NCI-H2227 treated with DMSO at 0.1 percent for 48 hours (cell line): Measurements from ENCODE around the gene DGCR8.

Experiments
- DNase-seq: peaks from one replicate; lab custom pipeline; 2025; lab: John Stamatoyannopoulos, UW

DGCR8 gene

GRCh38 chr22:20052309-20053259 lies 27.5 kb upstream of the DGCR8 start:
- no peak for DNase-seq

- DNase-seq, result no peak
Observed at GRCh38 chr22:20053407-20054033, 26.5 kb upstream of the DGCR8 start.

DNA sequence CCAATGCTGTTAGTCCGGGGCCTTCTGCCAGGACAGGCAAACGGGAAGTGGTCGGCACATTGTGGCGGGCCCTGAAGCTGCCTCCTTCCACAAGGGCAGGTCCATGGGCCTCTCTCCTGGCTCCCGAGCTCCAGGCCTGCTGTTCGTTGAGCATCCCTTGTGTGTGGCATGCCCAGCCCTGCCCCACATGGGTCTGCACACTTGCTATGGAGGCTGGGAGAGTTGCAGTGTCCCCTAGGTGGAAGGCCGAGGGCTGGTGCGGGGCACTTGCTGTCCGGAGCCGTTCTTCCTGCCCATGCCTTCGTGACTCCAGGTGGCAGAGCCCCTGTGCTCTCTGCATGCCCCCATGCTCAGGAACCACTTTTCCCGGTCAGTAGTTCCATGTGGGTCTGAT lies 26.0 kb upstream of the DGCR8 start:
- DNase-seq, result no peak

- DNase-seq, result no peak
Observed at GRCh38 chr22:20054485-20054884, 25.6 kb upstream of the DGCR8 start.

DNA sequence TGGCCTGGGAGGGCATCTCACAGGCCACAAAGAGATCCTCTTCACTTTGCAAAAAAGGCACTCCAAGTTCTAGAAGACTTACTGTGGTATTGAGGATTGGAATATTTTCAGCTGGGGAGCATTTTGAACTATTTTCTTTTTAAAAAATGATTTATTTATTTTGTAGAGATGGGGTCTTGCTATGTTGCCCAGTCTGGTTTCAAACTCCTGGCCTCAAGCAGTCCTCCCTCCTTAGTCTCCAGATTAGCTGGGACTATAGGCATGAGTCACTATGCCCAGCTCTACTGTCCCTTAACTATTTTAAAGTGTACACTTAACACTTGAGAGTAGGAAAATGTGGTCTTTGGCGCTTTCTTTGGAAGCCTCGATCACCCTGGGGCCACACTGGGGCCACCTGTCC lies 24.9 kb upstream of the DGCR8 start:
- no peak for DNase-seq

DNA sequence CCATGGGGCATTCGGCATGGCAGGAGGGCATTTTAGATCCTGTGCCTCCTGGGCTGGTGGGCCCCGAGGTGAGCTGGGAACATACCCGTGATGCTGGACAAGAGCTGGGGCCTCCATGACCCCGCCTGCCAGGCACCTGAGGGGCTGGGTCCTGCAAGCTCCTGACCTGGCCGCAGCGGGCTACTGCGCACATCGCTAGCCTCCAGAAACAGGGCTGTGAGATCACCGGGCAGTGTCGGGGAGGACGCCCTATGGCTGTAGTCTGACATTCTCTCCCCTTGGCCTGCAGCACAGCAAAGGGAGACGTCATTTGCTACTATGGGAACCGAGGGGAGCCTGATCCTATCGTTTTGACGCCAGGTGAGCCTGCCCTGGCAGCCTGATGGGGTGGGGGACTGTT lies 24.4 kb upstream of the DGCR8 start:
- DNase-seq, result no peak

GRCh38 chr22:20056161-20056560 lies 23.9 kb upstream of the DGCR8 start:
- no peak for DNase-seq

DNA sequence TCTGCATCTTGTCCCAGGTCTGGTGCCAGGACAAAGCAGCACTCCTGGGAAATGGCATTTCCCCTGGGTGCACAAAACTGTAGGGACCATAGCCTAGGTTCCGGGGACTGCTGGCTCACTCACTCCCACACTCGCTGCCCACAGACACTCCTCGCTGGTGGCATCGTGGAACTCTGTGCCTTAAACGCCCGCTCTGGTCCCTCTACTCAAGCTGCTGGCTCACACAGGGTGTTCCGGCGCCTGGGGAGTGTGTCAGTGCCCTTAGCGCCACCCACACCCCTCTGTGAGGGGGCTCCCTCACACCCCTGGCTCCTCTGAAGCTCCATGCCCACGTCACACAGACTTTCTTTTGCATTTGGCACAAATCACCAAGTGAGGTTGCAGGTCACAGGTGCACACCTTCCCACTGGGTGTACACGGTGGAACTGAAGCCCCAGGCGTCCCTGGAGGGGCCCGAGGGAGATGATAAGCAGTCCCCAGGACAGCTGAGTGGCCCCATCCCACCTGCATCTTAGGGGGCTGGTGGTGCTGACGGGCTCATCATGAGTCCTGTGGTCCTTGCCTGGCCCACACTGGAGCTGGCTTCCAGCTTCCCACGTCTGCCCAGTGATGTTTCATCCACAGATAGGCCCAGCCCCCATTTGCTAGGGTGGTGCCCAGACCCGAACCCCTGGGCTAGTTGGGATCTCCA lies 23.2 kb upstream of the DGCR8 start:
- no peak for DNase-seq

DNA sequence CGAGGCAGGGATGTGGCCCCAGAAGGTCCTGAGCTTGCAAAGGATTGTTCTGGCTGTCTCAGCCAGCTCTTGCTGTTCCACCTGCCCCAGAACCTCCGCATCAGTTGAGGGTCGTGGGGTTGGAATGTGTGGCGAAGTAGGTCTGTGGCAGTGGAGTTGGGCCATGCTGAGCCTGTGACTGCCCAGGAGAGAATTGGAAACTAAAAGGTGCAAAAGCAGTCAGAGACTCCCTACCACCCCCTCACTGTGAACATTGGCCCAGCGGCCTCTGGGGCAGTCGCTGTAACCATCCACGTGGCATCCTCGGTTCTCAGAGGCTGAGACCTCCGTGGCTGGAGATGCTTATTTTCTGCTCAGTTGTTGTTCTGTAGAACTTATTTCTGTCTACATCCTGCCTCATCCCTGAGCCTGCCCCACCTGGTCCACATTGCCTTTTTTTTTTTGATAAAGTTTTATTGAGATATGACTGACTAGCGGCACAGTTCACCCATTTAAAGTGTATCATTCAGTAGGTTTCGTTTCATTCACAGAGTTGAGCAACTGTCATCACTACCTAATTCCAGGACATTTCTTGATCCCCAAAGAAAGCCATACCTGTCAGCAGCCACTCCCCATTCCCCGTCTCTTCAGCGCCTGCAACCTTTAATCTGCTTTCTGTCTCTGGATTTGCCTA lies 22.3 kb upstream of the DGCR8 start:
- DNase-seq, result no peak

- no peak for DNase-seq
Observed at GRCh38 chr22:20058989-20059770, 20.9 kb upstream of the DGCR8 start.

DNA sequence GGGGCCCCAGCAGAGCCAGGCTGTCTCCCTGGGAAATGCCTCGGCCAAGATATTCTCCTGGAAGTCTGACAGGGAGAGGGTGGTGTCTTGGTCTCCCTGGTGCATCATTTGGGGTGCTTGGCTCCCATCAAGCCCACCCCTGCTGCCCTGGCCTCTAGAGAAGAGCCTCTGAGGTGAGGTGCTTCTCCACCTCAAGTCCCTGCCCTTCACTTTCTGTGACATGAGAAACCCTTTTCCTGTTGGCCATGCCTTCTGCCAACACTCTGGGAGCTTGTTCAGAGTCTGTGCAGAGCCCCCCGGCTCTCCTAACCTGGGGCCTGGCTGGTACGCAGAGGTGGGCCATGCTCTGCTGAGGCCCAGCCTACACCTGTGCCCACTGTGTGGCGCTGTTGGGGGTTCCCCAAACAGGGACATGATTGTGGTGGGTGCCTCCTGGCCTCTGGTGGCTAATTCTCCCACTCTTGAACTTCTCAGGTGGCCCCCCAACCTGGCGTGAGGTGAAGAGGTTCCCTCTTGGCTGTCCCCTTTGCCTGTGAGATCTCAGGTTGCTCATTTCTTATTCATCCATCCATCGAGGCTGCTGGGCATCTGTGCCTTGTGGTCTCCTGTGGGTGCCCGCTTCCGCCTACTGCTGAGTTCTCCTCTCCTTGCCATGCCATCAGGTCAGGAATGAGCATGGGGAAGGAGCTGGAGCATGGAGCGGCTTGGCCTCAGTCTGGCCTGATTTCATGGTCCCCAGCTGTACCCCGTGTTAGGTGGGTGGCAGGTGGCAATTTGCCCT lies 19.2 kb upstream of the DGCR8 start:
- no peak for DNase-seq

DNA sequence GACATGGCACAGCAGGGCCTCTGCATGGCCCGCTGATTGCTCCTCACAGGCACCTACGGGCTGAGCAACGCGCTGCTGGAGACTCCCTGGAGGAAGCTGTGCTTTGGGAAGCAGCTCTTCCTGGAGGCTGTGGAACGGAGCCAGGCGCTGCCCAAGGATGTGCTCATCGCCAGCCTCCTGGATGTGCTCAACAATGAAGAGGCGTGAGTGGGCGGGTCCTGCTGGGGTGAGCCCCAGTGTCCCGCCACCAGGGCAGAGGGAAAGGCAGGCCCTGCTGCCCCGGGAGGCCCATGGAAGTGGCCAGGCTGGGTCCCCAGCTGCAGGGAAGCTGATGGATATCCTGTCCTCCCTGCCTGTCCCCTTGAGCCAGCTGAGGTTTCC lies 18.6 kb upstream of the DGCR8 start:
- DNase-seq, result no peak

- no peak for DNase-seq
Observed at GRCh38 chr22:20062043-20062765, 17.8 kb upstream of the DGCR8 start.

DNA sequence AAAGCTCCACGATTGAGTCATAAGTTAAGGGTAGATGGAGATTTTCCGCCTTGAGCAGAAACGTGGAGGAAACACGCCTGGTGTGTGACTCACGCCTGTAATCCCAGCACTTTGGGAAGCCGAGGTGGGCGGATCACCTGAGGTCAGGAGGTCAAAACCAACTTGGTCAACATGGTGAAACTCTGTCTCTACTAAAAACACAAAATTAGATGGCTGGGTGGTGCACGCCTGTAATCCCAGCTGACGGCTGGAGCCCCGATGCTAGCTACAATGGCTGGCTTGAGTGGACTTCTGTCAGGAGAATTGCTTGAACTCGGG lies 17.3 kb upstream of the DGCR8 start:
- no peak for DNase-seq

DNA sequence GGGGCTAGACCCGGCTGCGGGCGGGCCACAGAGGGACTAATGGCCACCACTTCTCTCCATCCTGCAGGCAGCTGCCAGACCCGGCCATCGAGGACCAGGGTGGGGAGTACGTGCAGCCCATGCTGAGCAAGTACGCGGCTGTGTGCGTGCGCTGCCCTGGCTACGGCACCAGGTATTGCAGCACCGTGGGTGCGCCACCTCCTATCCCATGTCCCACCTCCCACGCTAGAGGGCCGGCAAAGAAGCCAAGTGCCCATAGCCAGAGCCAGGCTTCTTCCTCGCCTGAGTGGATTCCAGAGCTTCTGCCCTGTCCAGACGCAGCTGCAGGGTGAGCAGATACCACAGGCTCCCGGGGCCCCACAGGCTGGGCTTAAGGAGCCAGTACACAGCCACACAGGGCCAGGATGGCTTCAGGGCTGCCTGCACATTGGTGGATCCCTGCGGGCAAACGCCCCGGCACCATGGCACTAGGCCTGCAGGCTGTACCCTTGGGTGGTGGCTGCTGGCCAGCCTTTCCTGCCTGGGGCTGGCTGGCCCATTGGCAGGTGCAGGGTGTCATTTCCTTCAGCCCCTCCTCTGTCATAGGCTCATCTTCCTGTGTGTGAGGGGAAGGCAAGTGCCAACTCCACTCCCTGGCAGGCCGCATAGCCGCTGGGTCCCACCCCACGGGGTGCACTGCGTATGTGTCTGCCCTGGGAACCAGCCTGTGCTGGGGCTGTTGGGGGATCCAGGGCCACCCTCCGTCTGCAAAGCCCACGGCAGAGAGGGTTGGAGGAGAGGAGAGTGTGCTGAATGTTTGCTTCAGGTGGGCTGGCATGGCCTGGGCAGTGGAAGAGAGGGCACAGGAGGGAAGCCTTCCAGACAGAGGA lies 16.5 kb upstream of the DGCR8 start:
- DNase-seq, result no peak

DNA sequence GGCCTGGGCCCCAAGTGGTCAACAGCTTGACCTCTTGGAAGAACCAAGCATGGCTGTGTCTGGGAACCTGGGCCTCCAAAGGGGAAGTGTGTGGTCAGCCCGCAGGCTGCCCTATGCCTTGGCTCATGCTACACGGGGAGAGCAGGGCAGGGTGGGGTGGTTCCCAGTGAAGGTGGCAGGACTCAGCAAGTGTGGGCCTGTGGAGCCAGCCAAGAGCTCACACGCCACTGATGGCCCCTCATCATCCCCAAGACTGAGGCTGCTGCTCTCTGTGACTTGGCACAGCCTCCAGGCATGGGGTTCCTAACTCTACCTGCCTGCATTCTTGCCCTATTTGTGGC lies 15.9 kb upstream of the DGCR8 start:
- DNase-seq, result no peak

GRCh38 chr22:20064545-20065262 lies 15.3 kb upstream of the DGCR8 start:
- DNase-seq, result no peak

GRCh38 chr22:20065896-20066616 lies 14.0 kb upstream of the DGCR8 start:
- no peak for DNase-seq
